HG02642 (cell line): ENCODE measurements around the gene MMEL1.

Experiments used
- ATAC-seq: cut with Tn5 transposase; IDR thresholded peaks from one replicate; pipeline ENCODE4 v1.9.1; 2021; ENCODE audit warnings: mild to moderate bottlenecking; ENCODE audit not compliant: unreplicated experiment, poor library complexity

MMEL1 gene

GRCh38 chr1:2594001-2594640, 38.7 kb downstream of the MMEL1 start:
- no peak for ATAC-seq

DNA sequence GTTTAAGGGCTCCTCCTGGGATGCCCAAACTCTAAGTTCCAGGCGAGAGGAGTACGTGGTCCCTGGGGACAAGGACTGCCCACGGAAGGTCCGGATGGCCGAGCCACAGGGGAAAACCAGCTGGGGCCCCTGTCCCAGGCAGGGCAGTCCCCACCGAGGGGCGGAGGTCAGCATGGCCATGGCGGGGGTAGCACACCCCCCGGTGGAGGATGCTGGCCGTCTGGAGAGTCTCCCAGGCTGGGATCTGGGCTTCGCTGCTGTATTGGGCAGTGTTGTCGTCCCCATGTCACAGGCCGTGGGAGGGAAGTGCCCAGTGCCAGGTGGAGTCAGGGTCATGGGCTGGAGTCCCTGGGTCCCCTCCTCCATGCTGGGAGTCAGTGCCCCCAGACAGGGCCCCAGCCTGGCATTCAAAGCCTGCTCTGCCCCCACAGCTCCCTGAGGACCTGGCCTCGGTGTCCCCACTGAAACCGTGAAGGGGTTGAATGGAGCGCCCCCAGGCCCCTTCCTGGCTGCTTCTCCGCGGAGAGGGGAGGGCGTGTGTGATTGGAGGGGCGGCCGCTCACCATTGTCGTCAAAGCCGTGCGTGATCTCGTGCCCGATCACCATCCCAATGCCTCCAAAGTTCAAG, 39.5 kb downstream of the MMEL1 start:
- no peak for ATAC-seq

DNA sequence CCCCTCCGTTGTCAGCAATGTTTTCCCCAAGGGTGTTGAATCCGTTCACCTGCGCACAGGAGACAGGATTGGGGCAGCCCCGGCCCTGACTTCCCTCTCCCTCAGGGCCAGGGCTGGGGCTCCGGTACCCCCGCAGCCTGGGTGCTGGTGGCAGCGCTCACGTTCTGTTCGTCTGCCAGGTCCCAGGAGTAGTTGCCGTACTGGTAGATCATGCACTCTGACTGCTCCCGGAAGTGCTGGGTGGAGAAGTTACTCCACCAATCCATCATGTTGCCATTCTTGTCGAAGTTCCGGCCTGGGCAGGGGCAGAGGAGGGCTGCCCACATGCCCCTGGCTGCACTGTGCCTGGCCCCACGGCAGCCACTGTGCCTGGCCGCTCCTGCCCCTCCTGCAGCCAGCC, 40.1 kb downstream of the MMEL1 start:
- no peak for ATAC-seq

GRCh38 chr1:2591581-2592261, 41.1 kb downstream of the MMEL1 start:
- ATAC-seq = no peak

DNA sequence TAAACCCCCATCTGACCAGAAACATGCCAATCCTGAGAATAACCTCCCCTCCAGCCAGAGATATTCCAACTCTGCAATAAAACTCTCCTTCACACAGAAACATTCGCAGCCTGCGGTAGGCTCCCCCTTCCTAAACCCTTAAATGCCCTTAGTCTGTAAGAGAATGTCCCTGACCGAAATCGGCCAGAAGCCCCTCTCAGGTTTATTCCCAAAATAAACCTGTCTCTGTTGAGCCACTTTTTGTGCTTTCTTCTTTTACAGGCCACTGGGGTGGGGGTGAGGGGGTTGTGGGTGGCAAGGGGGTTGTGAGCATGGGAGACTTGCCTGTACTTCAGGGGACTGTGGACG, 41.6 kb downstream of the MMEL1 start:
- ATAC-seq = no peak

DNA sequence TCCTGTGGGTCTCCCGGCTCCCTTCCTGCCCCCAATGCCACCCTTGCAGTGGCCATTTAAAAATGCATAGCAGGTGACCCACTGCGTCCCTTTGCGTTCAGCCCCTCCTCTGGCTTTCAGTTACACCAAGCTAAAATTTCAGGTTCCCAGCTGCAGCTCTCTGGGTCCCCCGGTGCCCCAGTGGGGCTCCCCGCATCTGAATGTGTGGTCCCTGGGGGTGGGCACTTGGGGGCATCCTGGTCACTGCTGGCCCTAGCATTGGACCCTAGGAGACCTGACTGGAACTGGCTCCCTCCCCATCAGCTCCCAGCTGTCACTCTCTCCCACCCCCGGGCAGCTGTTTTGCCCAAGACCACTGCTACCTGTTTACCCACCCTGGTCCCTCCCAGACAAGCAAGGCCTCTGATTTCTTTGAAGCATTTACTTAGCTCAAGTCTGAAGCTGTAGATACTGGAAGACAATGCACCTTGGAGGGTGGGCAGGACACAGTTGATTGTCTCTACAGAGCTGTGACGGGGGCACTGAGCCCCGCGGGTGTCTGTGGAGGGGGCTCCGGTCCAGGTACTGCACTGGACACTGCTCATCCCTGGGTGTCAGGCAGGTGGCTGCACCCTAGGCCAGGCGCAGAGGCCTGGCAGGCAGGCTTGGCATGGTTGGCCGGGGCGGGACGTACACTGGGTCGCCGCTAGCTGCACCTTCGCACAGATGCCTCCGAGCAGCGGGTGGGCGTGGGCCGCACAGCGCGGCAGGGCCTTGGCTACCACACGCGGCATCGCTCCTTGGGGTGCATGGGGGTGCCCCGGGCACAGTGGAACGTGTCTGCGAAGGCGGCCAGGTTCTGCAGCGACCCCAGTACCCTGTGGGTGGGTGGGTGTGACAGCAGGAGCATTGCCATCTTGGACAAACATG, 42.3 kb downstream of the MMEL1 start:
- no peak for ATAC-seq

DNA sequence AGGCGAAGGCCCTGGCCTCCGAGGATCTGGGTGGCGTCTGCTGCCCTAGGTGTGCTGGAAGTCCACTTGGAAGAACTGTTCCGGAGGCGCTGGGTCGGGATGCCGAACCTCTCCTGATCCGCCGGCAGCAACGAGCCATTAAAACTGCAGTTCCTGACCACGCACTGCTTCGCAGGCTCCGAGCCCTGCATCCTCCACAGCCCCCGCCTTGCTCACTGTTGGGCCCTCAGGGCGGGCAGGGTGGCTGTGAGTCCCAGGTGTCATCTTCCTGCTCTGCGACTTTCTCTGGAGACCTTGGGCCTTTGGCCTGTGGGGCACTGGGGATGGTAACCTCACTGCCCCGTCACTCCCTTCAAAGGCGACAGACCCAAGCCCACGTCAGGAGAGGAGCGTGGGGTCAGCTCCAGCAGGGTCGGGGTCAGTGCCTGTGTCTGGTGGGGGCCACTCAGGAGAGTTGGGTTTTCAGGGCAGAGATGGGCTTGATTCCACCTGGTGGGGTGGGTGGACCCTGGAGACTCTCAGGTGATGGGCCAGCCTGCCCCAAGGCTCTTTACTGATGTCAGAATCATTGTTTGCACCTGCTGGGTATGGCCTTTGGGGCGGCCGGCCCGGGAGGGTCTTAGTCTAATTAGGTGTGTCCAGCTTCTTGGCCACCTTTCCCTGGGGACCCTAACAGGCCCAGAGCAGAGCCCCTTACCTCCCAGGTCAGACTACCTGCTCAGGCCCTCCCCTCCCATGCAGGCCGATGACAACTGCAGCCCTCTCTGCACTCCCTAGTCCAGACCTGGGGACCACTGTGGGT, 43.2 kb downstream of the MMEL1 start:
- ATAC-seq = no peak

DNA sequence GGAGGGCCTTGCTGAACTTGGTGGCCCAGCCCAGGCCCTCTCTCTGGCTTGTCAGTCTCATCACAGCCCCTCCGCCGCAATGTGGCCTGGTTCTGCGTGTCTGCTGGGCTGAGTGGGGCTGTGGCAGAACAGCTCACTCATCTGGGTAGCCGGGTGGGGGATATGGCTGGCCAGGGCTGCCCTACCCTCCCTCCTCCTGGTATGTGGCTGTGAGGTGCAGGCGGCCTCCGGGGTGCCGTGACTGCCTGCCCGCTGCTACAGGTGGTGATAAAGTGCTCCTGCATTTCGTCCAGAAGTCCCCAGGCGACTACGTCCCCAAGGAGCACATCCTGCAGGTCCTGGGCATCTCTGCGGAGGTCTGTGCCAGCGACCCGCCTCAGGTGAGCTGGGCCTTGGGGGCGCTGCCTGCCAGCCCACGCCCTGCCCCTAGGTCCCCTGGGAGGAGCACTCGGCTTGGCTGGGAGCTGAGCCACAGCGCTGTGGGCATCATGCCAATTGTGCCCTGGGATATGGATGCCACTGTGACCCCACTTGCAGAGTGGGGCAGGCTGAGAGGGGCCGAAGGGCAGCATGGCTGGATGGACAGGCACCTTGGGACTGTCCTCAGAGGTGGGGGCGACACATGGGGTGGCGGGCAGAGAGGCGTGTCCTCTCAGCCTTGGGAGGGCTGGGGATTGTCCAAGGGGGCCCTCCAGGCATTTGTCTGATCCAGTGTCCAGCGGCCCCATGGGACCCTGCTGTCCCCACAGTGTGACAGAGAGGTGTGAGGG, 44.0 kb downstream of the MMEL1 start:
- ATAC-seq = no peak

DNA sequence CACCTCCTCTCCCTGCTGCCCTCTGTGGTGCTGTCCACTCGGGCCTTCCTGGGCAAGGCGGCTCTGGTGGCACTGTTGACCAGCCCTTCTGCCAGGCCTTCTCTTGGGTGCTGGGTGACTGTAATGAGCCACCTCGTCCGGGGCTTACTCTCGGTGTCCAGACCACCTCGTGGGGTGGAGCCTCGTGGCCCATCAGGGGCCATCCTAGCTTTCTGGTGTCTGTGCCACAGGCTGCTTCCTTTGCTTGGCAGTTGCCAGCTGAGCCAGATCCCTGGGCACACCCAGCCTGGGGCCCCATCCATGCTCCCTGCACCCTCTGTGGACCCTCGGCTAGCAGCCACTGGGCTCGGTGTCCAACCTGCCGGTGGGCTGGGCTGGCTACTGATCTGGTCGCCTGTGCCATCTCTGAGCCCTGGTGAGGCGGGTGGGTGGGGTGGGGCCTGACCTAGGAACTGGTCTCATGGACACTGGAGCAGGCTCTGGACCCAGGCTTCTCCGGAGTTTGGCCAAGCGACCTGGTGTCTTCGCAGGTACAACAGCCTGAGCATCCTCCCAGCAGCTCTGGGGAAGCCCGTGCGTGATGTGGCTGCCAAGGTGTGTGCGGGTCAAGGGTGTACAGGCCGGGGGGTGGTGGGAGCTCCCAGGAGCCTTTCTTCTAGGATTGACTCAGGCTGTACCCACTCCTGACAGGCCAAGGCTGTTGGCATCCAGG, 44.8 kb downstream of the MMEL1 start:
- ATAC-seq = no peak

DNA sequence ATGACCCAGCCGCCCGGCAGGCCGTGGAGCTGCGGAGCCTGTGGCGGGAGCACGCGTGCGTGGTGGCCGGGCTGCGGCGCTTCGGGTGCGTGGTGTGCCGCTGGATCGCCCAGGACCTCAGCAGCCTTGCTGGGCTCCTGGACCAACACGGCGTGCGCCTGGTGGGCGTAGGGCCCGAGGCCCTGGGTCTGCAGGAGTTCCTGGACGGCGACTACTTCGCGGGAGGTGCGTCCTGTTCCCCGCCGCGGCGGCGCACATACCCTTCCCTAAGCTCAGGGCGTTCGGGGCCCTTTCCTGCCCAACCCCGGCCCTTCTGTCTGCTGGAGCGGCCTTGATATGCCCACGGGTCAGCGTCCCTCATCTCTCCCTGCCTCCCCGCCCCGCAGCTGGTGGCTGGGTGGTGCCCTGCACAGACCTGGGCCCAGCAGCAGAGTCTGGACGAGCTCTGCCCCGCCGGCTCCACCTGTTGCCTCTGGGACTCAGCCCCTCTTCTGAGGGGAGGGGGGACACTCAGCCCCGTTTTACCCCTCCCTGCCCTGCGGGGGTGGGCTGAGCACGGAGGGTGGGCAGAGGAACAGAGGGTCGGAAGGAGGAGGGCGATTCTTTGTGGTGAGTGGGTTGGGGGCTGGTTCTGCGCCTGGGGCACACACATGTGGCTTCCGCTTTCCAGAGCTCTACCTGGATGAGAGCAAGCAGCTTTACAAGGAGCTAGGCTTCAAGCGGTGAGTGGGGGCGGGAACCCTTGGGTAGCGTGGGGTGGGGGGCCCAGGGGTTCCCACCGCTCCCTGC, 45.6 kb downstream of the MMEL1 start:
- no peak for ATAC-seq

DNA sequence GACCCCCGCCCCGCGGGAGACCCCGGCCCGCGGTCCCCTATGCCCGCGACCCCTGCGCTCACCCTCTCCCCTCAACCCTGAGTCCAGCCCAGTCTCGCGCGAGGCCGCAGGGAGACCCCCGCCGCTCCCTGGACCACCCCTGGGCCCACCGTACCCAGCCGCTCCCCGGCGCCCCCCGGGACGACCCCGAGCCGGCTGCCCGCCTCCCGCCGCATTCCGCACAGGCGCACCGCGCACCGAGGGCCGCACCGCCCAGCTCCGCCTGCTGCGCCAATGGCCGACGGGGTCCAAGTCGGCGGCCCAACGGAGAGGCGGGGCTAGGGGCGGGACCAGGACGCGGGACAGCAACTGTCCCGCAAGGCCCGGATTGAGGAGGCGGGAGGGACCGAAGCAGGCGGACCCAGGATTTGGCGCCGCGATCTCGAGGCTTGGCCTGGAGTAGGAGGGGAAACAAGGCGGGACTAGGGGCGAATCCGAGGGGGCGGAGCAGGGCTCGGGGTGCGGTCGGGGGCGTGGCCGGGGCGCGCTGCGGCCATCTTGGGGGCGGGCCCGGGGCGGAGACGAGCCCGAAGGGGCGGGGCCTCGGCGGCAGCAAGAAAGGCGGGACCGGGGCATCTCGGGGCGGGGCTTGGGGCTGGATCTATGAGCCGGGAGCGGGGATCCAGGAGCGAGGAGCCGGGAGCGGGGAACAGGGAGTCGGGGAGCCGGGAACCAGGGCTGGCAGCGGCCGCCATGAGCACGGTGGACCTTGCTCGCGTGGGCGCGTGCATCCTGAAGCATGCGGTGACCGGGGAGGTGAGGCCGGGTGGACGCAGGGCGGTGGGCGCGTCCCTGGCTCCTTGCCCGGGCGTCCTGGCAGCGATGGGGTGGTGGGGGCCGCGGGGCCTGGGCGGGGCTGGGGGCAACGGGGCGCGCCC, 46.4 kb downstream of the MMEL1 start, which contains the start of gene PRXL2B:
PRXL2B (plus strand) TSS at position 624 of the 917 bp plus-strand sequence; CDS start at position 733, 109 bp downstream.
- ATAC-seq = peak; percentile 76

- peak; percentile 34 for ATAC-seq
Observed at GRCh38 chr1:2585318-2586092, 47.3 kb downstream of the MMEL1 start.

DNA sequence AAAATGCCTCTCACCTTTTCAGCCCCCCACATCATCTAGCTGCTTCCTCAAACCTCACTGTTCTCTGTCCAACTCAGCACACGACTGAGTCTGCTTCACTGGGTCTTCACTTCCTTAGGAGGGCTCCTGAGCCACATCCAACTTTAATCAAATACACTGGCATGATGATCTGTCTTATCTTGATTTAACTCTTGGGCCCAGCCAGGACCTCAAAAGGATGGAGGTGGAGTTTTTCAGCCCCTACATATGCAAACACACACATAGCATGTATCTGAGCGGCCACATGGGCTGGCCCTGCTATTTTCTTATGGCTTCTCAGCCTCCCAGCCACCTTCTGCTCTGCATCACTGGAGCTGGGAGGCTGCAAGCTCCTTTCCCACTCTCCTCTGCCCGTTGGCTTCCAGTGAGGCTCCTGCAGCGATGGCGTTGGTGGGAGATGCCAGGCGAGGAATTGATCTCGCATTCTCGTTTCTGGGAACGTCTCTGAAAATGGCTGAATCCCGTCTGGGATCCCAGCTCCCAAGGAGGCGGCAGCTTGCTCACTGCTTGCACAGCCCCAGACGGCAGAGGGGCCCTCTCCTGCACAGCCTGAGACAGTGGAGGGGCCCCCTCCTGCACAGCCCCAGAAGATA, 48.0 kb downstream of the MMEL1 start:
- no peak for ATAC-seq

DNA sequence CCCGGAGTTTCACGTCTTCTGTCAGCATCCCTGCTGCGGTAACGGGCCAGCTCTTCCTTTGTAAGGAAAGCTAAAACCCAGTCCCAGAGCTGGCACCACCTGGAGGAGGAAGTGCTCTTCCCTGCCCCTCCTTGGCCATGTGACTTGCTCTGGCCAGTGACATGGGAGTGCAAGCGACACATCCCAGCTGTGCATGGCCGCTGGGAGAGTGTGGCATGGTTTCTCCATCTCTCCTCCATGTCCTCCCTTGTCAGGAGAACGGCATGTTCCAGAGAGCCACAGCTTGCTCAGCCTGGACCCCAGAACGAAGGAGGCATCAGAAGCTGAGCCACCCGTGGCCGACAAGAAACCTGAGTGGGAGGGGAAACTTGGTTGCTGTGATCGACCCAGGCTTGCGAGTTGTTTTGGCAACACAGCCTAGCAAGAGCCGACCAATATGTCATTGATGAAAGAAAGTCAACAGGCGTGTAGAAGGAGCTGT, 48.9 kb downstream of the MMEL1 start:
- ATAC-seq = no peak

DNA sequence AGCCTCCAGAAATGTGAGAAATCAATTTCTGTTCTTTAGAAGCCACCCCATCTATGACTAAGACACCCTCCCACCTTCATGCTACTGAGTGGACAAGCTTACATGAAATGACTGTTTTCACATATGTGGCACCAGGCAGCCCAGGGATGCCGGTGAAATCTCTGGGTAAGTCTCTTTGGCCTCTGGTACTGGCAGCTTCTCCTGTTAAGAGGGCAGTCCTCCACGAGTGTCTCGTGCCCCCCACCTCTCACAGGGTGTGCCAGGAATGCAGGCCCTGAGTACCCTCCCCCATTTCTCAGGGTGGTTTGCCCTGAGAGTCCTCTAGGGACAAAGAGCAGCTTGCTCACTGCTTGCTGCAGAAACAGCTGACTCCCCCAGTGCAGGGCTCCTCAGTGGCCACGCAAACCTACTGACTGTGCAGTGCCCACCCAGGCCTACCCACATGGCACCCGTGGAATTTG, 49.5 kb downstream of the MMEL1 start:
- no peak for ATAC-seq
